Mammary epithelial cell (primary cell): Measurements from ENCODE around the gene SH3BGRL.

Experiments
- CTCF ChIP-seq, 2 donors: IDR thresholded peaks in 1 of 2; conservative IDR thresholded peaks in 1 of 2; 2 replicates each; pipeline ENCODE4 v1.5.1; 2011 to 2012; ENCODE audit warnings: inconsistent platforms in 2 of 2, low read length in 2 of 2, mild to moderate bottlenecking in 2 of 2, control low read depth in 1 of 2, low read depth in 1 of 2; ENCODE audit not compliant: insufficient read depth in 1 of 2; ENCODE audit errors: extremely low read depth in 1 of 2
- EZH2 ChIP-seq: IDR thresholded peaks from 2 replicates; pipeline ENCODE4 v1.6.1; 2012; ENCODE audit warnings: low read length, inconsistent platforms, borderline replicate concordance

GRCh38 chrX:81301877-81302276 lies 100.0 kb downstream of the SH3BGRL start:
- no peak for TF ChIP-seq CTCF (conservative IDR thresholded peaks at IDR 0.05 in 1 of 2, IDR thresholded peaks at IDR 0.05 in 1 of 2; ENCODE audit: extremely low read depth in 1 of 2, insufficient read depth in 1 of 2, low read depth in 1 of 2, low read length in 2 of 2)
- no peak for TF ChIP-seq EZH2
